GM23248 (cell line): ENCODE results near the gene RNF20.

Source experiments
- EZH2 ChIP-seq: fragments of 200-600 bp; sonication (generic); IDR thresholded peaks from 2 replicates; pipeline ENCODE4 v1.6.1; 2018; ENCODE audit warnings: antibody characterized with exemption, mild to moderate bottlenecking; ENCODE audit not compliant: insufficient read depth, poor library complexity, severe bottlenecking
- EZH2phosphoT487 ChIP-seq: fragments of 200-600 bp; sonication (generic); IDR thresholded peaks from 2 replicates; pipeline ENCODE4 v1.6.1; 2018; ENCODE audit warnings: antibody characterized with exemption, moderate library complexity, mild to moderate bottlenecking, low read depth; ENCODE audit not compliant: insufficient read depth

DNA sequence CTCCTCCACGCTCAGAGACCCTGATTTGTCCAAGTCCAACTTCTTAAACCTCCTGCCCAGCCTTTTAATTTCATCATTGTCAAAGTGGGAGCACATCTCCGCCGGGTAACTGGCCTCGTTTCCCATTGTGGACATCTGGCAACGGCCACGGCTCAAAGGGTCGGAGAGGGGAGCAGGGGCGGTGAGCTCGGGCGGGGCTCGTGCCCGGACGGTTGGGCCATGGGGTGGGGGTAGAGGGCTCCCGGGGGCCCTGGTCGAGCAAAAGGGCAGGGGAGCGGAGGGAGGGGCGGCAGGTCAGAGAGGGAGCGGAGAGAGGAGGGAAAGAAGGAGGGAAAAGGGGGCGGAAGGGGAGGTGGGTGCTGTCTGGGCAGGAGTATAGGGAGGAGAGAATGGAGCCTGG, 61.1 kb downstream of the RNF20 start, which contains the start of gene PPP3R2:
- TF ChIP-seq EZH2 (no peak), EZH2phosphoT487 (no peak)
